ENCODE measurements around the gene TANGO2.

TANGO2 gene

GRCh38 chr22:19980766-19981165 is 40.1 kb upstream of the TANGO2 start:
- no peak for DNase-seq (ENCODE audit: low read depth)

GRCh38 chr22:19981171-19981960 is 39.5 kb upstream of the TANGO2 start:
- H3K4me3 ChIP-seq (ENCODE audit: low read depth, low read length), result no peak overlapping the region
- no peak for DNase-seq (ENCODE audit: low read depth)
- no peak for TF ChIP-seq CTCF (IDR thresholded peaks at IDR 0.05; ENCODE audit: low read depth, low read length, missing control alignments)

More at GRCh38 chr22:19980766-19981165, 40.1 kb upstream of the TANGO2 start:
- no peak overlapping the region for H3K4me3 ChIP-seq (ENCODE audit: low read depth, low read length)
- no peak for TF ChIP-seq CTCF (IDR thresholded peaks at IDR 0.05; ENCODE audit: low read depth, low read length, missing control alignments)

GRCh38 chr22:19981961-19982920 is 38.7 kb upstream of the TANGO2 start:
- no peak for DNase-seq (ENCODE audit: low read depth)
- no peak overlapping the region for H3K4me3 ChIP-seq (ENCODE audit: low read depth, low read length)
- TF ChIP-seq CTCF (IDR thresholded peaks at IDR 0.05; ENCODE audit: low read depth, low read length, missing control alignments), result no peak

GRCh38 chr22:19982991-19983578 is 37.8 kb upstream of the TANGO2 start:
- H3K4me3 ChIP-seq (ENCODE audit: low read depth, low read length), result no peak overlapping the region
- DNase-seq (ENCODE audit: low read depth), result no peak
- TF ChIP-seq CTCF (IDR thresholded peaks at IDR 0.05; ENCODE audit: low read depth, low read length, missing control alignments), result no peak

GRCh38 chr22:19983741-19984140 is 37.2 kb upstream of the TANGO2 start:
- DNase-seq (ENCODE audit: low read depth), result no peak
- no peak overlapping the region for H3K4me3 ChIP-seq (ENCODE audit: low read depth, low read length)
- TF ChIP-seq CTCF (IDR thresholded peaks at IDR 0.05; ENCODE audit: low read depth, low read length, missing control alignments), result no peak

GRCh38 chr22:19984201-19984753 is 36.6 kb upstream of the TANGO2 start:
- DNase-seq (ENCODE audit: low read depth), result no peak
- H3K4me3 ChIP-seq (ENCODE audit: low read depth, low read length), result no peak overlapping the region
- no peak for TF ChIP-seq CTCF (IDR thresholded peaks at IDR 0.05; ENCODE audit: low read depth, low read length, missing control alignments)
